Activated T-cell treated with anti-CD3 and anti-CD28 coated beads, Interleukin-2, amount 50 U/mL, for 1 hour (primary cell): ENCODE measurements around the gene TWF1.
"Not testable (repeated sequence)": the region's sequence is repeated elsewhere in the genome, so short reads cannot be mapped to it uniquely, and the experiment has no call there.

Experiments used
- DNase-seq: peaks from one replicate; pipeline ENCODE4 v3.0.0-alpha.2; 2020

The TWF1 gene

GRCh38 chr12:43805149-43805859, 813 bp downstream of the TWF1 start:
- DNase-seq, result no peak

GRCh38 chr12:43797561-43798217, 8.4 kb downstream of the TWF1 start:
- DNase-seq, result no peak

- DNase-seq, result no peak
Observed at GRCh38 chr12:43795716-43796280, 10.3 kb downstream of the TWF1 start.

- DNase-seq, result no peak
Observed at GRCh38 chr12:43789941-43790340, 16.2 kb downstream of the TWF1 start.

- DNase-seq, result no peak
Observed at GRCh38 chr12:43786899-43787693, 19.0 kb downstream of the TWF1 start.

- DNase-seq, result no peak
Observed at GRCh38 chr12:43776498-43776897, 29.6 kb downstream of the TWF1 start.

- DNase-seq, result no peak
Observed at GRCh38 chr12:43766291-43766690, 39.8 kb downstream of the TWF1 start.

GRCh38 chr12:43764528-43764927, 41.6 kb downstream of the TWF1 start:
- no peak for DNase-seq

GRCh38 chr12:43763769-43764168, 42.3 kb downstream of the TWF1 start:
- no peak for DNase-seq

GRCh38 chr12:43762596-43762995, 43.5 kb downstream of the TWF1 start:
- no peak for DNase-seq

GRCh38 chr12:43761500-43761899, 44.6 kb downstream of the TWF1 start:
- no peak for DNase-seq

- no peak for DNase-seq
Observed at GRCh38 chr12:43760396-43760795, 45.7 kb downstream of the TWF1 start.

- peak; percentile 96 for DNase-seq
Observed at GRCh38 chr12:43758728-43759563, 47.2 kb downstream of the TWF1 start, which contains the start of the genes IRAK4 and PUS7L. TSS of gene IRAK4 (plus strand) at chr12:43758951. CDS start at chr12:43768112, 9,161 bp downstream. TSS of gene PUS7L (minus strand) at chr12:43758790. CDS start at chr12:43755245, 3,545 bp downstream.

- DNase-seq, result no peak
Observed at GRCh38 chr12:43758247-43758727, 47.8 kb downstream of the TWF1 start.

- no peak for DNase-seq
Observed at GRCh38 chr12:43754015-43754414, 52.1 kb downstream of the TWF1 start.

- DNase-seq, result not testable (repeated sequence)
Observed at GRCh38 chr12:43751360-43751759, 54.8 kb downstream of the TWF1 start.

- no peak for DNase-seq
Observed at GRCh38 chr12:43750814-43751213, 55.3 kb downstream of the TWF1 start.

GRCh38 chr12:43749016-43749415, 57.1 kb downstream of the TWF1 start:
- DNase-seq, result no peak

- no peak for DNase-seq
Observed at GRCh38 chr12:43744826-43745225, 61.3 kb downstream of the TWF1 start.
